Esophagus muscularis mucosa (tissue), 4 donors: ENCODE data around the gene EML6. TPM values are rescaled to one million over a fixed set of nuclear protein-coding genes. Genes with fewer than 3 reads are reported as not detected.

Experiments used
- DNase-seq: peaks from one replicate; pipeline ENCODE4 v3.0.0-alpha.2; 2017; ENCODE audit errors: extremely low spot score
- H3K27ac ChIP-seq, 4 donors: fragments of 200-600 bp; sonication (generic); replicated peaks in 1 of 4; 1 replicate in 3 of 4; 2 replicates in 1 of 4; pipeline ENCODE4 v1.5.1; 2016 to 2019; ENCODE audit warnings: mild to moderate bottlenecking in 1 of 4
- H3K27me3 ChIP-seq, 4 donors: fragments of 200-600 bp; sonication (generic); one replicate each; pipeline versions ENCODE4 v1.5.1 to v1.6.0; 2016 to 2019
- H3K36me3 ChIP-seq, 4 donors: fragments of 200-600 bp; sonication (generic); one replicate each; pipeline ENCODE4 v1.5.1; 2016 to 2019
- H3K4me1 ChIP-seq, 4 donors: fragments of 200-600 bp; sonication (generic); one replicate each; pipeline ENCODE4 v1.5.1; 2016 to 2019
- H3K4me3 ChIP-seq, 4 donors: fragments of 200-600 bp; sonication (generic); 1 replicate in 2 of 4; 2 replicates in 2 of 4; pipeline ENCODE4 v1.5.1; 2016 to 2019; ENCODE audit warnings: mild to moderate bottlenecking in 4 of 4, moderate library complexity in 1 of 4
- H3K9me3 ChIP-seq, 4 donors: fragments of 200-600 bp; sonication (generic); 1 replicate in 3 of 4; 2 replicates in 1 of 4; pipeline ENCODE4 v1.5.1; 2016 to 2019
- CTCF ChIP-seq, 3 experiments: fragments of 200-600 bp in 2 of 3; fragments of 450-650 bp in 1 of 3; sonication (generic) in 2 of 3; IDR thresholded peaks; one replicate each; pipeline ENCODE4 v1.5.1; 2017 to 2019; ENCODE audit warnings: antibody characterized with exemption in 3 of 3, mild to moderate bottlenecking in 2 of 3, moderate library complexity in 1 of 3
- EP300 ChIP-seq: sonication (generic); formaldehyde crosslinking; IDR thresholded peaks from one replicate; pipeline ENCODE4 v1.6.1; 2017; ENCODE audit warnings: antibody characterized with exemption
- POLR2A ChIP-seq: fragments of 450-650 bp; IDR thresholded peaks from one replicate; pipeline ENCODE4 v1.6.1; 2017; ENCODE audit warnings: antibody characterized with exemption, moderate library complexity, mild to moderate bottlenecking, low read depth
- POLR2AphosphoS5 ChIP-seq, 2 donors: sonication (generic); formaldehyde crosslinking; IDR thresholded peaks; one replicate each; pipeline ENCODE4 v1.6.1; 2017; ENCODE audit warnings: antibody characterized with exemption in 2 of 2
- WGBS: methylation state at CpG from one replicate; pipeline ENCODE4 v1.1.5; 2018; 5-methylcytosine and 5-hydroxymethylcytosine counted together
- intact Hi-C: fragments of 100-400 bp; cut with DNase I; formaldehyde crosslinking; loops from one replicate; pipeline ENCODE4 v1.15.1; 2023
- total RNA-seq, 4 donors: library from RNA; depleted of rRNA; stranded (reverse); fragments of >200 nt; gene quantifications; one replicate each; pipeline versions ENCODE4 v1.1.0 to v1.2.1, GENCODE V29; 2016

EML6 gene
- total RNA-seq, 4 donors from 2014 or later = 0.75 to 4.6 (median 0.89) TPM

DNA sequence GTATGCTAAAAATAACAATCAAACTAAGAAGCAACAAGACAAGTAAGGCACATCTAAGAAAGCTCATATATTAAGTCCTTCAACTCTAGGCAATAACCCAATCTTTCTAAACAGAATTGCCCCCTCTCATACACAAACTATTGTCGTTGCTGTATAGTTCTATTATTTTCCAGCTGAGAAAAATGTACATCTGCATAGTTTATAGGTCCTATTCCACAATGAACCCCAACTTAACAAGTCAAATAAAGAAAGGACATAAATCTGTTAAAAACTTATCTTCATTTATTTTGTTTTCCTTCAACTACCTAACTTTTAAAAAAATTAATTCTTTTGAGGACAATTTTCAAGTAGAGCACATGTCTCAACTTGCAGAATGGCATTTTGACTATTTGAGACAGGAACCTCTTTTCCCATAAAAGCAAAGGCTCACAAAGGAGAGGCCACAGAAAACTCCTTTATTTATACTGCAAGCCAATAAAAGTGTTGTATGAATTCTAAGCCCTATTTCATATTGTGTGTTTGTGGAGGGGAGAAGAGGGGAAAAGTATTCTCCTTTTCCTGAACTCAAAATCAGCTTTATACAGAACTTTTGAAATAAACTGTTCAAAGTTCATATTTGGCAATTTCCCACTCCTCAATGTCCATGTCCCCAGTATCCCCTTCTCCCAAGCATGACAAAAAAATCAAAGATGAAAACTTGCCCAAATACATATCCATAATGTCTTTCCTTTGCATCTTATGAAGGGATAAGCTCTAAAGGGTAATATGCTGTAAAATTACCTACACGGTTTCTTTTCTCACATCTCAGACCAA is 289.4 kb downstream of the EML6 start:
- H3K27ac ChIP-seq = peak overlapping the region in 3 of 4 donors; percentile 41 to 55 (median 55)
- 59% methylated on average over 2 of the region's 2 CpGs for WGBS
- H3K27me3 ChIP-seq = no peaks in the 10 kb centered on the region
- peaks cover 49 to 95% (median 90%) of the 10 kb centered on the region in 4 donors for H3K4me1 ChIP-seq
- H3K4me3 ChIP-seq = no peak overlapping the region
- no peak for TF ChIP-seq CTCF (IDR thresholded peaks at IDR 0.05)
- no peak for TF ChIP-seq EP300
- TF ChIP-seq POLR2AphosphoS5 (IDR thresholded peaks at IDR 0.05) = no peak
- no peak for TF ChIP-seq POLR2A
- intact Hi-C loops = loop anchor here (10.0 kb wide), 1 partner anchor 152 kb away; no protein-coding TSS in a partner anchor
- H3K36me3 ChIP-seq = no peaks in the 10 kb centered on the region
- no peaks in the 10 kb centered on the region for H3K9me3 ChIP-seq
- no peak for DNase-seq

- no peak for DNase-seq
- H3K27me3 ChIP-seq = no peaks in the 10 kb centered on the region
- H3K36me3 ChIP-seq = peaks cover 0 to under 1% (median 0%) of the 10 kb centered on the region in 4 donors
- TF ChIP-seq CTCF (IDR thresholded peaks at IDR 0.05) (peak in 2 of 3 experiments; percentile 17 to 31), POLR2AphosphoS5 (IDR thresholded peaks at IDR 0.05) (no peak)
- intact Hi-C loops = loop anchor here (2.0 to 10.0 kb wide), 2 partner anchors 35 to 151 kb away; no protein-coding TSS in a partner anchor
- H3K27ac ChIP-seq = no peak overlapping the region
- WGBS = 46% methylated on average over 1 of the region's 1 CpG
- no peaks in the 10 kb centered on the region for H3K9me3 ChIP-seq
- no peak overlapping the region for H3K4me3 ChIP-seq
- peaks cover 48 to 92% (median 88%) of the 10 kb centered on the region in 4 donors for H3K4me1 ChIP-seq
These were observed 290.5 kb downstream of the EML6 start for GRCh38 chr2:55013936-55014335.

DNA sequence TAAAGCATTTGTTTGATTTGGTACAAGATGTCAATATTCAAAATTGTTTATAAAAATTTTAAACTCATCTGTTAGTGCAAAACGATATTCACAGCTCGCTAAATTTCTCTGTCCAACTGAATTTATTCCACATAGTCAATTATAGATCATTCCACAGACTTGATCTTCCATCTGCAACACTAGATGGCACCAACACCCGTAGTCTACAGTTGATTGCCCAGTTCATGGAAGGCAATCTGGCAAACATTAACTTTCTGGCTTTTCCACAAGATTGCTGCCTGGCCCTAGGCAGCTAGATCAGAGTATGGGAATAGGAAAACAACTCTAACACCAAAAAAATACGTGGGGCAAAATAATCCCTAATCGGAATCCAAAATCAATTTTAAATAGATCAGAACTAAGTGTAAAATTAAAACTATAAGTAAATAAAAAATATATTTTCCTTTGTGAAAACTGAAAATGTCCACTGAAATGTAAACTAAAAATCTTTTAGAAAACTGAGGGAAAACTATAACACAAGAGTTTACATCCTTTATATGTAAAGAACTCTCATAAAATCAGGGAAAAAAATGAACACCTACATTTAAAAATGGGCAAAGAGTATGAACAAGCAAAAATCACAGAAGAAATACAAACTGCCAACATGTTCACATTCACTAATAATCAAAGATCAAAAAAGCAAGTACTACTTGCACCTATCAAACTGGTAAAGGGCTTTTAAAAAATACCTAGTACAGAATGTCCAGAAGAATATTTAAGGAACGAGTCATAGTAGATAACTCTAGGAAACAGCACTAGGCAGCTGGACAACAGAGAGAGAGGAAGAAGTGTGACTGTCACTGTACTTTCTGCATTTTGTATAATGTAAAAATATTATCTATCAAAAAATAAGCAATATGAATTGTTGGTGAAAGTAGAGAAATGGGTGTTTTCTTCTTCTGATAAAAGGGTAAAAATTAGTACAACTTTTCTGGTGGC is 291.8 kb downstream of the EML6 start:
- H3K9me3 ChIP-seq = no peaks in the 10 kb centered on the region
- 58% methylated on average over 6 of the region's 6 CpGs for WGBS
- peaks cover 0 to 6% (median 0%) of the 10 kb centered on the region in 4 donors for H3K36me3 ChIP-seq
- no peak for DNase-seq
- TF ChIP-seq EP300 (no peak), POLR2AphosphoS5 (IDR thresholded peaks at IDR 0.05) (peak in 1 of 2 donors; percentile 50), CTCF (IDR thresholded peaks at IDR 0.05) (peak; percentile 59 to 70 (median 65))
- no peak overlapping the region for H3K4me3 ChIP-seq
- intact Hi-C loops = loop anchor here (2.0 to 10.0 kb wide), 2 partner anchors 34 to 150 kb away; no protein-coding TSS in a partner anchor
- no peak overlapping the region for H3K27ac ChIP-seq
- no peaks in the 10 kb centered on the region for H3K27me3 ChIP-seq
- H3K4me1 ChIP-seq = peaks cover 36 to 79% (median 76%) of the 10 kb centered on the region in 4 donors

- 99% methylated on average over 3 of the region's 3 CpGs for WGBS
- Histone ChIP-seq H3K27ac (no peak overlapping the region), H3K4me3 (no peak overlapping the region), H3K27me3 (no peaks in the 10 kb centered on the region), H3K4me1 (peaks cover 17 to 73% (median 63%) of the 10 kb centered on the region in 4 donors), H3K36me3 (peaks cover 0 to 6% (median 2%) of the 10 kb centered on the region in 4 donors), H3K9me3 (no peaks in the 10 kb centered on the region)
- TF ChIP-seq EP300 = no peak
- no peak for TF ChIP-seq POLR2A
- TF ChIP-seq CTCF (IDR thresholded peaks at IDR 0.05) = no peak
- TF ChIP-seq POLR2AphosphoS5 (IDR thresholded peaks at IDR 0.05) = no peak
- DNase-seq = no peak
- intact Hi-C loops = loop anchor here (10.0 kb wide), 1 partner anchor 147 kb away; no protein-coding TSS in a partner anchor
These were observed 294.0 kb downstream of the EML6 start for GRCh38 chr2:55017428-55017827.
